PC-9 (cell line): ENCODE measurements around the gene ANKS4B.

Source experiments
- EZH2 ChIP-seq: fragments of 200-600 bp; sonication (generic); IDR thresholded peaks from 2 replicates; pipeline ENCODE4 v1.8.0; 2017; ENCODE audit warnings: antibody characterized with exemption, low read depth
- TF ChIP-seq, protein P1 (sequence below): fragments of 200-600 bp; sonication (generic); conservative IDR thresholded peaks from 2 replicates; pipeline ENCODE4 v1.6.1; 2017; ENCODE audit warnings: mixed run types, antibody characterized with exemption, mild to moderate bottlenecking, moderate library complexity

DNA sequence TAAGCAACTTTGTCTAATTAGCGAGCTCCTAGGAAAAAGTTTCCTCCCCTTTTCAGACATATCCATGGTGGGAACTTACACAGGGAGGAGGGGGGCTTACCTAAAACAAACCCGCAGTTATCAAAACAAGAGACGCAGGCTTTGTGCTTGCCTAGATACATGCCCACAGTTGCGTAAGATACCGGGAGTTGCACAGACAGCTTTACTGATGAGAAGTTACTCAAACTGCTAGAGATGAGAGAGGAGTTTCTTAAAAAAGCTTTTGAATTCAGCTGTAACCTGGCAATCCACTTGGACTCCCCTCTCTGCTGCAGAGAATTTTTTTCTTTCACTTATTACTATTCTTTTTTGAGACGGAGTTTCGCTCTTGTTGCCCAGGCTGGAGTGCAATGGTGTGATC lies 15.3 kb upstream of the ANKS4B start:
- TF ChIP-seq, protein P1, sequence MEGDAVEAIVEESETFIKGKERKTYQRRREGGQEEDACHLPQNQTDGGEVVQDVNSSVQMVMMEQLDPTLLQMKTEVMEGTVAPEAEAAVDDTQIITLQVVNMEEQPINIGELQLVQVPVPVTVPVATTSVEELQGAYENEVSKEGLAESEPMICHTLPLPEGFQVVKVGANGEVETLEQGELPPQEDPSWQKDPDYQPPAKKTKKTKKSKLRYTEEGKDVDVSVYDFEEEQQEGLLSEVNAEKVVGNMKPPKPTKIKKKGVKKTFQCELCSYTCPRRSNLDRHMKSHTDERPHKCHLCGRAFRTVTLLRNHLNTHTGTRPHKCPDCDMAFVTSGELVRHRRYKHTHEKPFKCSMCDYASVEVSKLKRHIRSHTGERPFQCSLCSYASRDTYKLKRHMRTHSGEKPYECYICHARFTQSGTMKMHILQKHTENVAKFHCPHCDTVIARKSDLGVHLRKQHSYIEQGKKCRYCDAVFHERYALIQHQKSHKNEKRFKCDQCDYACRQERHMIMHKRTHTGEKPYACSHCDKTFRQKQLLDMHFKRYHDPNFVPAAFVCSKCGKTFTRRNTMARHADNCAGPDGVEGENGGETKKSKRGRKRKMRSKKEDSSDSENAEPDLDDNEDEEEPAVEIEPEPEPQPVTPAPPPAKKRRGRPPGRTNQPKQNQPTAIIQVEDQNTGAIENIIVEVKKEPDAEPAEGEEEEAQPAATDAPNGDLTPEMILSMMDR: no peak
- no peak for TF ChIP-seq EZH2
